ENCODE measurements around the gene RAB23. TPM values are rescaled to one million over a fixed set of nuclear protein-coding genes. Genes with fewer than 3 reads are reported as not detected.

RAB23 gene
- total and polyA plus RNA-seq, 2 donors (not counting 3 experiments of a cell fraction or from before 2014, with no cell fraction given) = 3.4 to 9.4 TPM

- H2AFZ ChIP-seq (ENCODE audit: low read depth, low read length) = peak overlapping the region; percentile 91
- no peaks in the 10 kb centered on the region for H3K27me3 ChIP-seq (ENCODE audit: control insufficient read depth in 2 of 2, insufficient read depth in 2 of 2, low read length in 2 of 2)
- intact Hi-C loops (cut with micrococcal nuclease) = loop anchor here (2.0 kb wide), 1 partner anchor 270 kb away; no protein-coding TSS in a partner anchor
- CTCF ChIA-PET = interaction anchor here (1.0 to 1.2 kb wide), 5 partner anchors 16 to 143 kb away, joined by 3 to 4 read pairs (median 4); partner anchors contain the start of gene RAB23
- dilution Hi-C loops (cut with MboI; ENCODE audit: extremely low pct_ligation_motif_present, low sequenced_read_pairs) = no loop called here
- POLR2A ChIA-PET = interaction anchor here (1.5 kb wide), 1 partner anchor 142 kb away, joined by 3 read pairs; no protein-coding TSS in a partner anchor
- no peaks in the 10 kb centered on the region for H3K36me3 ChIP-seq (ENCODE audit: control insufficient read depth in 2 of 2, extremely low read depth in 1 of 2, insufficient read depth in 2 of 2, low read length in 2 of 2)
- FAIRE-seq = peak; percentile 12
- TF ChIP-seq POLR2A (IDR thresholded peaks at IDR 0.05; ENCODE audit: low read depth, low read length) = no peak
- TF ChIP-seq EZH2 (IDR thresholded peaks at IDR 0.05; ENCODE audit: borderline replicate concordance, low read depth, low read length, severe bottlenecking) = no peak
- no peak for TF ChIP-seq MYC (IDR thresholded peaks at IDR 0.05; ENCODE audit: low read depth, low read length)
- TF ChIP-seq FOS (IDR thresholded peaks at IDR 0.05; ENCODE audit: borderline replicate concordance, insufficient read depth, low read length) = no peak
- no peak for TF ChIP-seq POLR2AphosphoS5 (IDR thresholded peaks at IDR 0.05; ENCODE audit: insufficient read depth, low read depth, low read length)
- TF ChIP-seq CTCF (IDR thresholded peaks at IDR 0.05; ENCODE audit: extremely low read depth in 1 of 2, insufficient read depth in 1 of 2, low read depth in 1 of 2, low read length in 2 of 2) = no peak
- no peak for TF ChIP-seq MAX (IDR thresholded peaks at IDR 0.05; ENCODE audit: insufficient read depth, insufficient read length)
- no peak for TF ChIP-seq GATA2 (IDR thresholded peaks at IDR 0.05; ENCODE audit: insufficient read depth, insufficient read length, low read depth, low read length)
- TF ChIP-seq JUN (IDR thresholded peaks at IDR 0.05; ENCODE audit: borderline replicate concordance, insufficient read depth, insufficient read length, low read depth) = no peak
- no TSS peak for BruUV-seq (replicated peaks)
- DNase-seq (ENCODE audit: low read depth, low spot score) = no peak
- H3K9ac ChIP-seq (replicated peaks; ENCODE audit: extremely low read depth, insufficient read depth, low read length) = peak overlapping the region; percentile 69
- H4K20me1 ChIP-seq (replicated peaks; ENCODE audit: control insufficient read depth, extremely low read depth, insufficient read depth, low read length) = no peaks in the 10 kb centered on the region
- peaks cover 47% of the 10 kb centered on the region for H3K79me2 ChIP-seq (ENCODE audit: control insufficient read depth, insufficient read depth, low read length)
- no peaks in the 10 kb centered on the region for H3K9me3 ChIP-seq (replicated peaks; ENCODE audit: control insufficient read depth, insufficient read depth, low read length)
- H3K4me2 ChIP-seq (ENCODE audit: insufficient read depth, low read length) = peak overlapping the region; percentile 84
- peak overlapping the region; percentile 71 to 79 (median 72) for H3K4me3 ChIP-seq (replicated peaks in 1 of 3; ENCODE audit: insufficient read depth in 1 of 3, low read depth in 1 of 3, low read length in 3 of 3)
- peaks cover 11% of the 10 kb centered on the region for H3K4me1 ChIP-seq (ENCODE audit: control insufficient read depth, extremely low read depth, insufficient read depth, low read length)
- peak overlapping the region; percentile 32 for H3K27ac ChIP-seq (ENCODE audit: insufficient read depth, low read depth, low read length)
- H3K9me1 ChIP-seq (replicated peaks; ENCODE audit: control insufficient read depth, extremely low read depth, insufficient read depth, low read length) = no peaks in the 10 kb centered on the region
Observed at GRCh38 chr6:57173056-57173885, 48.8 kb downstream of the RAB23 start.
